Endothelial cell of umbilical vein (primary cell): ENCODE data around the gene DUSP19.

Experiments used
- EZH2 ChIP-seq: IDR thresholded peaks from 2 replicates; pipeline ENCODE4 v1.6.1; 2012; ENCODE audit warnings: borderline replicate concordance, low read depth, mild to moderate bottlenecking, moderate library complexity, low read length, inconsistent platforms; ENCODE audit not compliant: severe bottlenecking
- GATA2 ChIP-seq: IDR thresholded peaks from 2 replicates; pipeline ENCODE4 v1.7.0; 2011; ENCODE audit warnings: low read depth, mild to moderate bottlenecking, moderate library complexity, mixed read lengths, low read length; ENCODE audit not compliant: insufficient read length, insufficient read depth
- JUN ChIP-seq: IDR thresholded peaks from 2 replicates; pipeline ENCODE4 v1.6.1; 2011; ENCODE audit warnings: borderline replicate concordance, low read depth; ENCODE audit not compliant: insufficient read length, insufficient read depth
- MYC ChIP-seq: IDR thresholded peaks from one replicate; pipeline ENCODE4 v1.6.1; 2011; ENCODE audit warnings: mild to moderate bottlenecking, low read depth, low read length
- POLR2A ChIP-seq: IDR thresholded peaks from 2 replicates; pipeline ENCODE4 v1.6.1; 2012; ENCODE audit warnings: low read depth, mild to moderate bottlenecking, control low read depth, low read length
- POLR2AphosphoS5 ChIP-seq: IDR thresholded peaks from 2 replicates; pipeline ENCODE4 v1.6.1; 2012; ENCODE audit warnings: low read depth, mild to moderate bottlenecking, control low read depth, low read length, moderate library complexity; ENCODE audit not compliant: insufficient read depth
- TF ChIP-seq, protein P1 (sequence below), 2 donors: IDR thresholded peaks; 1 replicate in 1 of 2; 2 replicates in 1 of 2; pipeline ENCODE4 v1.5.1; 2011; ENCODE audit warnings: low read length in 2 of 2, mild to moderate bottlenecking in 2 of 2, moderate library complexity in 2 of 2, control low read depth in 1 of 2, inconsistent platforms in 1 of 2, low read depth in 1 of 2; ENCODE audit not compliant: insufficient read depth in 1 of 2; ENCODE audit errors: extremely low read depth in 1 of 2
- TF ChIP-seq, protein P2 (sequence below): IDR thresholded peaks from 2 replicates; pipeline ENCODE4 v1.6.1; 2011; ENCODE audit not compliant: insufficient read depth, insufficient read length

DNA sequence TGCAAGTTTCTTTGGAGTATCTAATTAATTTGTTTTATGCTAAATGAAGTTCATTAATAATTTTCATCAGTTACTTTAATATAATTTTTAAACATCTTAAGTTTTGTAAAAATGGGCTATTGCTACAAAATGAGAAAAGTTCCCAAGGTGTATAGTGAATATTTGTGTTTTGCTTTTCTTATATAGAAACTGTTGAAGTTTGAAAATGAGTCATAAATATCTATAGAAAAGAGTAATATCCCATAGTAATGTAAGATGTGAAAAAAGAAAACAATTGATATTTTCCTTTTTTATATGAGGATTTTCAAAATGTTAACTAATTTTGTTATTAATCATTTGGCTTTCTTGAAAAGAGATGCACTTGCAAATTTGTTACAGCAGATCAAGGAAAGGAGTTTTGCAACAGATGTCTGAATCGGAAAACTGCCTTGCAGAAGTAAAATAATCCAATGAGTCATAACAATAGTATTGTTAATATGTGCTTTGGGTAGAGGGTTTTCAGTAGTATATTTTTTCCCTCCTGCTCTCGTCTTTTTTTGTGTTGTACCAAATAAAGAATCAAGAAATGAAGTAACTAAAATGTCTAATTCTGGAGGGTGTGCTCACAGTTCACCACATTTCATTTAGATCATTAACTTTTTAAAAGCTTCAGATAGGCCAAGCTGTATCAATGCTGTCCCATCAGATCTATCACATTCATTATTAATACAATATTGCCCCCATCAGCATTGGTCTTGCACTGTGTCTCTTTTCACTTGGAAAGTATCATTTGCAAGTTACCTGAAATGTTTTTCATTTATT is 15.5 kb downstream of the DUSP19 start:
- TF ChIP-seq POLR2A (no peak), EZH2 (no peak), MYC (no peak), POLR2AphosphoS5 (no peak), JUN (no peak), GATA2 (no peak)
- TF ChIP-seq, protein P1, sequence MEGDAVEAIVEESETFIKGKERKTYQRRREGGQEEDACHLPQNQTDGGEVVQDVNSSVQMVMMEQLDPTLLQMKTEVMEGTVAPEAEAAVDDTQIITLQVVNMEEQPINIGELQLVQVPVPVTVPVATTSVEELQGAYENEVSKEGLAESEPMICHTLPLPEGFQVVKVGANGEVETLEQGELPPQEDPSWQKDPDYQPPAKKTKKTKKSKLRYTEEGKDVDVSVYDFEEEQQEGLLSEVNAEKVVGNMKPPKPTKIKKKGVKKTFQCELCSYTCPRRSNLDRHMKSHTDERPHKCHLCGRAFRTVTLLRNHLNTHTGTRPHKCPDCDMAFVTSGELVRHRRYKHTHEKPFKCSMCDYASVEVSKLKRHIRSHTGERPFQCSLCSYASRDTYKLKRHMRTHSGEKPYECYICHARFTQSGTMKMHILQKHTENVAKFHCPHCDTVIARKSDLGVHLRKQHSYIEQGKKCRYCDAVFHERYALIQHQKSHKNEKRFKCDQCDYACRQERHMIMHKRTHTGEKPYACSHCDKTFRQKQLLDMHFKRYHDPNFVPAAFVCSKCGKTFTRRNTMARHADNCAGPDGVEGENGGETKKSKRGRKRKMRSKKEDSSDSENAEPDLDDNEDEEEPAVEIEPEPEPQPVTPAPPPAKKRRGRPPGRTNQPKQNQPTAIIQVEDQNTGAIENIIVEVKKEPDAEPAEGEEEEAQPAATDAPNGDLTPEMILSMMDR (IDR thresholded peaks at IDR 0.05; ENCODE audit: extremely low read depth in 1 of 2, insufficient read depth in 1 of 2, low read depth in 1 of 2, low read length in 2 of 2) = no peak
- TF ChIP-seq, protein P2, sequence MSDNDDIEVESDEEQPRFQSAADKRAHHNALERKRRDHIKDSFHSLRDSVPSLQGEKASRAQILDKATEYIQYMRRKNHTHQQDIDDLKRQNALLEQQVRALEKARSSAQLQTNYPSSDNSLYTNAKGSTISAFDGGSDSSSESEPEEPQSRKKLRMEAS = no peak
